ENCODE results near the gene SV2A. TPM values are rescaled to one million over a fixed set of nuclear protein-coding genes. Genes with fewer than 3 reads are reported as not detected.
A peak's percentile ranks its signal among the peaks of the same experiment; 100 is the strongest.

SV2A gene
- total RNA-seq, 1 donor from 2014 or later: 1.7 TPM

- ATAC-seq: no peak
- intact Hi-C loops (cut with DNase I): no loop called here
- no peak for DNase-seq (ENCODE audit: low spot score)
Measured at GRCh38 chr1:149932474-149932873, 14.8 kb upstream of the SV2A start.

GRCh38 chr1:149931212-149931790 is 13.7 kb upstream of the SV2A start:
- DNase-seq (ENCODE audit: low spot score) (no peak), ATAC-seq (no peak)
- intact Hi-C loops (cut with DNase I): no loop called here

GRCh38 chr1:149929856-149930255 is 12.2 kb upstream of the SV2A start:
- no peak for ATAC-seq
- intact Hi-C loops (cut with DNase I): no loop called here
- no peak for DNase-seq (ENCODE audit: low spot score)

- intact Hi-C loops (cut with DNase I): no loop called here
- ATAC-seq: no peak
- DNase-seq (ENCODE audit: low spot score): no peak
Measured at GRCh38 chr1:149928401-149928724, 10.7 kb upstream of the SV2A start.

GRCh38 chr1:149927563-149928400 is 10.1 kb upstream of the SV2A start, which contains the start of gene SF3B4:
Gene SF3B4 (minus strand): TSS chr1:149927803. CDS start chr1:149927759, 44 bp downstream.
- DNase-seq (ENCODE audit: low spot score) (peak; percentile 98), ATAC-seq (peak; percentile 99)
- intact Hi-C loops (cut with DNase I): no loop called here

GRCh38 chr1:149927056-149927562 is 9.5 kb upstream of the SV2A start:
- ATAC-seq: no peak
- intact Hi-C loops (cut with DNase I): no loop called here
- DNase-seq (ENCODE audit: low spot score): no peak

GRCh38 chr1:149926296-149926695 is 8.7 kb upstream of the SV2A start:
- DNase-seq (ENCODE audit: low spot score) (no peak), ATAC-seq (no peak)
- intact Hi-C loops (cut with DNase I): no loop called here

GRCh38 chr1:149925751-149926150 is 8.1 kb upstream of the SV2A start:
- DNase-seq (ENCODE audit: low spot score): no peak
- intact Hi-C loops (cut with DNase I): no loop called here
- no peak for ATAC-seq

- no peak for ATAC-seq
- no peak for DNase-seq (ENCODE audit: low spot score)
- intact Hi-C loops (cut with DNase I): no loop called here
Measured at GRCh38 chr1:149925345-149925744, 7.7 kb upstream of the SV2A start.

- DNase-seq (ENCODE audit: low spot score) (no peak), ATAC-seq (no peak)
- intact Hi-C loops (cut with DNase I): no loop called here
Measured at GRCh38 chr1:149923626-149924025, 6.0 kb upstream of the SV2A start.

GRCh38 chr1:149916898-149917252 is 769 bp downstream of the SV2A start:
- DNase-seq (ENCODE audit: low spot score): no peak
- ATAC-seq: peak; percentile 25
- intact Hi-C loops (cut with DNase I): no loop called here

- ATAC-seq: no peak
- intact Hi-C loops (cut with DNase I): no loop called here
- DNase-seq (ENCODE audit: low spot score): no peak
Measured at GRCh38 chr1:149916193-149916897, 1.3 kb downstream of the SV2A start.

GRCh38 chr1:149915429-149916192 is 2.0 kb downstream of the SV2A start:
- DNase-seq (ENCODE audit: low spot score) (no peak), ATAC-seq (no peak)
- intact Hi-C loops (cut with DNase I): no loop called here

- ATAC-seq (no peak), DNase-seq (ENCODE audit: low spot score) (no peak)
- intact Hi-C loops (cut with DNase I): no loop called here
Measured at GRCh38 chr1:149914545-149914944, 3.1 kb downstream of the SV2A start.

GRCh38 chr1:149906570-149907075 is 11.0 kb downstream of the SV2A start:
- ATAC-seq (no peak), DNase-seq (ENCODE audit: low spot score) (peak; percentile 28)
- intact Hi-C loops (cut with DNase I): no loop called here

- intact Hi-C loops (cut with DNase I): no loop called here
- ATAC-seq (no peak), DNase-seq (ENCODE audit: low spot score) (no peak)
Measured at GRCh38 chr1:149903836-149904491, 13.7 kb downstream of the SV2A start.

- intact Hi-C loops (cut with DNase I): no loop called here
- DNase-seq (ENCODE audit: low spot score) (peak; percentile 96), ATAC-seq (peak; percentile 99)
Measured at GRCh38 chr1:149899460-149900284, 18.0 kb downstream of the SV2A start, which contains the start of gene BOLA1. Gene BOLA1 (plus strand): TSS chr1:149899568. CDS start chr1:149900060, 492 bp downstream.

- intact Hi-C loops (cut with DNase I): no loop called here
- no peak for ATAC-seq
- DNase-seq (ENCODE audit: low spot score): no peak
Measured at GRCh38 chr1:149896575-149896974, 21.1 kb downstream of the SV2A start.
